AG04449 (cell line): Measurements from ENCODE around the gene SKP1.

Experiments used
- CTCF ChIA-PET: fragments of 350-600 bp; formaldehyde crosslinking; extraction: SDS; loops from one replicate; lab custom pipeline; 2021; ENCODE audit warnings: antibody characterized with exemption; lab: Yijun Ruan, JAX
- POLR2A ChIA-PET: fragments of 400-600, 350-600 bp; formaldehyde crosslinking; extraction: SDS; loops from one replicate; lab custom pipeline; 2020; ENCODE audit warnings: antibody characterized with exemption, inconsistent platforms; lab: Yijun Ruan, JAX
- DNase-seq: peaks from one replicate; pipeline ENCODE4 v3.0.0-alpha.2; 2010; ENCODE audit warnings: low read depth, low spot score
- H3K4me3 ChIP-seq: 2 replicates; pipeline ENCODE4 v1.5.1; 2011; ENCODE audit warnings: low read depth, mild to moderate bottlenecking, control low read depth, low read length
- TF ChIP-seq, protein P1 (sequence below): IDR thresholded peaks from one replicate; pipeline ENCODE4 v1.5.1; 2011; ENCODE audit warnings: mild to moderate bottlenecking, moderate library complexity, low read length, control low read depth, inconsistent platforms; ENCODE audit not compliant: insufficient read depth; ENCODE audit errors: missing control alignments

Gene SKP1

DNA sequence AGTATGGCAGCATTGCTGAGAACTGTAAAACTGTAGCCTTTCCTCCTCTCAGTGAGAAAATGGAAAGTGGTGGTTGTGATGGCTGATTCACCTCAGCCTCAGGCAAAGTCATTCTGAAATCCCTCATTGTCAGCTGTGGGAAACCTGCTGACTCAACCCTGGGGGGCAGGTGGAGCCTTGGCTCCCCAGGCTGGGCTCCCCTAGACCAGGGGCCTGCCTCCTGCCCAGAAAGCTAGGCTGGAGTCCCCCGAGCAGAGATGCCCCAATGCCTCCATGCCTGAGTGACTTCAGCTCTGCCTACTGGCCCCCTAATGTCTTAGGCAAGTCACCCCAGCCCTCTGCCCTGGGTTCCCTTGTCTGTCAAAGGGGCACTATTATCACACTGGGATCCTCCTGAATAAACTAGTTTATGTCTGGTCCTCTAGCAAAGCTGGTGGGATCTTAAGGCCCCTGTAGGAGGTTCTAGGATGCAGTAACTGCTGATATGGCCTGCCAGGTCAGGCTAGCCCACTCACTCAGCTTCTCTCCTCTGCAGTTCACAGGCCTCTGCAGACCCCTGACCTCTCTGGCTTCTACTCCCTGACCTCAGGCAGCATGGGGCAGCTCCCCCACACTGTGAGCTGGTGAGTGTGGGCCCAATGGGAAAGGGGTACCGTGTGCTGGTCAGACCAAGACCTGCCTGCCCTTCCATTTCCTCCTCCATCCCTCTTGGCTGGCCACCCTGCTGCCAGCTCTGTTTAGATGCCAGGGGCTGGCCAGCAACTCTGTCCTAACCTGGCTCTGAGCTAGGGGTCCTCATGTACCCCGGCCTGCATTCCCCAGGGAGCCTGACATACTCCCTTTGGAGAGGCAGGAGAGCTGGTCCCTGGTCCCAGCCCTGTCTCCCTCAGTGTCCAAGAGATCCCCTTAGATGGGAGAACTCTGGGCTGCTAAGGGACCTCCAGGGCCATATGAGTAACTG is 38.1 kb downstream of the SKP1 start:
- POLR2A ChIA-PET: interaction anchor here (1.2 to 2.6 kb wide), 3 partner anchors 14 to 99 kb away, joined by 5 to 9 read pairs (median 9); partner anchors contain the start of gene SKP1
- CTCF ChIA-PET: interaction anchor here (0.8 to 36.5 kb wide), 15 partner anchors 6 to 126 kb away, joined by 3 to 1500 read pairs (median 6); partner anchors contain the start of gene TCF7

DNA sequence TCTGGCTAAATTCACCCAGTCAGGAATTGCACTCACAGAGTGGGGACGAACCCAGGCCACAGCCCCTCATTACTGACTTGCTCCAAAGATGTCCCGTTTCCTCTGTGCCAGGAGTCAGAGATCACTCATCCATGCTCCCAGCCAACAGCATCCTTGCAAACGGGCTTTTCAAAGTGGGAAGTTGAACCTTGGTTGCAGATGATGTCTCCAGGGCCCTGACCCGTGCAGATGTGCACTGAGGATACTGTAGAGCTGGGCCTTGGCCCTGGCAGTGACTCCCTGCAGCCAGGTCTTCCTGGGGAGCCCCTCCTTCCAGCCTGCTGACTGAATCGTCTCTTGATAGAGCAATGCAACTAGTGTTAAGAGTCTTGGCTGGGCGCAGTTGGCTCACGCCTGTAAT is 40.0 kb downstream of the SKP1 start:
- ChIA-PET CTCF (interaction anchor here (1.0 to 36.5 kb wide), 4 partner anchors 4 to 109 kb away, joined by 3 to 1500 read pairs (median 659); no protein-coding TSS in a partner anchor), POLR2A (no interaction called here)
- no peak for DNase-seq
- no peak overlapping the region for H3K4me3 ChIP-seq
- TF ChIP-seq, protein P1, sequence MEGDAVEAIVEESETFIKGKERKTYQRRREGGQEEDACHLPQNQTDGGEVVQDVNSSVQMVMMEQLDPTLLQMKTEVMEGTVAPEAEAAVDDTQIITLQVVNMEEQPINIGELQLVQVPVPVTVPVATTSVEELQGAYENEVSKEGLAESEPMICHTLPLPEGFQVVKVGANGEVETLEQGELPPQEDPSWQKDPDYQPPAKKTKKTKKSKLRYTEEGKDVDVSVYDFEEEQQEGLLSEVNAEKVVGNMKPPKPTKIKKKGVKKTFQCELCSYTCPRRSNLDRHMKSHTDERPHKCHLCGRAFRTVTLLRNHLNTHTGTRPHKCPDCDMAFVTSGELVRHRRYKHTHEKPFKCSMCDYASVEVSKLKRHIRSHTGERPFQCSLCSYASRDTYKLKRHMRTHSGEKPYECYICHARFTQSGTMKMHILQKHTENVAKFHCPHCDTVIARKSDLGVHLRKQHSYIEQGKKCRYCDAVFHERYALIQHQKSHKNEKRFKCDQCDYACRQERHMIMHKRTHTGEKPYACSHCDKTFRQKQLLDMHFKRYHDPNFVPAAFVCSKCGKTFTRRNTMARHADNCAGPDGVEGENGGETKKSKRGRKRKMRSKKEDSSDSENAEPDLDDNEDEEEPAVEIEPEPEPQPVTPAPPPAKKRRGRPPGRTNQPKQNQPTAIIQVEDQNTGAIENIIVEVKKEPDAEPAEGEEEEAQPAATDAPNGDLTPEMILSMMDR: no peak

More for the DNA sequence above, 38.1 kb downstream of the SKP1 start:
- no peak for DNase-seq
- no peak overlapping the region for H3K4me3 ChIP-seq
- TF ChIP-seq, protein P1: no peak

DNA sequence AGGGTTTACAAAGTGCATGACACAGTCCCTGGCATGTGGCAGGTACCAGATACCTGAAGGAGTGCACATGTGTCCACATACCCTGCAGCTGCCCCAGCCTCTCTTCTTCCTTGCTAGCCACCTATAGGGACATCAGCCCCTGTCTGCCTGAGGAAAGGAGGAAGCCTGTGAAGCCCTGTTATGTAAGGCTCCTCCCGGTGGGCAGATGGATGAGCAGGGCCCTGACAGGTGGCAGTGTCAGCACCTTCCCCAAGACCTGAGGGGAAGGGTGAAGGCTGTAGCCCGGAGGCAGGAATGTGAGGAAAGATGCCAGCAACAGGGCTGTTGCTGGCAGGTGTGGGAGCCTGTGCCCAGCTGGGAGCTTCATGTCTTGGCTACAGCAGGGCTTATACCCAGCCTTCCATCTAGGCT is 40.5 kb downstream of the SKP1 start:
- TF ChIP-seq, protein P1: no peak
- no peak for DNase-seq
- no peak overlapping the region for H3K4me3 ChIP-seq
- CTCF ChIA-PET: interaction anchor here (1.0 to 36.5 kb wide), 4 partner anchors 3 to 109 kb away, joined by 3 to 1500 read pairs (median 659); no protein-coding TSS in a partner anchor
- POLR2A ChIA-PET: no interaction called here

DNA sequence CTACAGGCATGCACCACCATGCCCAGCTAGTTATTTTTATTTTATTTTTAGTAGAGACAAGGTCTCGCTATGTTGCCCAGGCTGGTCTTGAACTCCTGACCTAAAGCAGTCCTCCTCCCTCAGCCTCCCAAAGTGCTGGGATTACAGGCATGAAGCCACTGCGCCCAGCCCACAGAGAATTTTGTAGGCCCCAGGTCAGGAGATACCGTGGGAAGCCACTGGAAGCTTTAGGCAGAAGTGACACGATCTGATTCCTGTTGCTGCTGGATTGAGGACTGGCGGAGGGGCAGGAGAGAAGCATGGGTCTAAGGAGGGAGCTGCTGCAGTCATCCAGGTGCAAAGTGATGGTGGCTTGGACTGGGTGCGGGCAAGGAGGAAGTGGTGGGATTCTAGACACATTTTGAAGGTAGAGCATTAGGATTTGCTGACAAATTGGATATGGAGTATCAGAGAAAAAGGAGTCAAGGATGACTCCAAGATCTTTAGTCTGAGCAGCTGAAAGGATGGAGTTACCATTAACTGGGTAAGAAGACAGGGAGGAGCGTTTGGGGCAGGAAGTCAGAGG is 41.6 kb downstream of the SKP1 start:
- TF ChIP-seq, protein P1: no peak
- POLR2A ChIA-PET: interaction anchor here (1.4 kb wide), 1 partner anchor 95 kb away, joined by 5 read pairs; no protein-coding TSS in a partner anchor
- no peak overlapping the region for H3K4me3 ChIP-seq
- DNase-seq: no peak
- CTCF ChIA-PET: interaction anchor here (31.7 to 36.5 kb wide), 3 partner anchors 2 to 93 kb away, joined by 659 to 1500 read pairs (median 659); no protein-coding TSS in a partner anchor

DNA sequence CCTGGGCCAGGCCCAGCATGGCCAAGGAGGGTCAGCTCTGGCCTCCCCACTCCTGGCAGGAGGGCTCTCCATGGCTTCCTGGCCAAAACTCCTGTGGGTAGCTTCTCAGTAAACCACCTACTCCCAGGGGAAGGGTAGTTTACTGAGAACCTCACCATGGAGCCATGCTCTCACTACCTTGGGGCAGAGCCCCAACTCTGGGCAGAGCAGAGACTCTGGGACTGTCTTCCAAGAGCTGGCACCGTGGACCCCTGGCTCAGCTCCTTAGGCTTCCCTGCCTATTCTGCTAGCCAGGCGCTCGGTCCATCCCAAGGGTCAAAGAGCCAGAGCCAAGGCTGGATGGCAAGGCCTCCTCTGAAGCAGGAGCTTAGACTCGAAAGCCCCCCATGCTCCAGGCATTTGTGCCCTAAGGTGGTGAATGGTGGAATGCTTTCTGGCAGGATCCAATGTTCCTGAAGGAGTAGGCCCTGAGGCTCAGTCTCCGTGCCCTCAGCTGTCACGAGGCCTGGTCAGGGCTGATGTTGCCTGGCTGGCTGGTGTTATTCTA is 42.7 kb downstream of the SKP1 start:
- TF ChIP-seq, protein P1: no peak
- DNase-seq: no peak
- H3K4me3 ChIP-seq: no peak overlapping the region
- ChIA-PET CTCF (interaction anchor here (31.7 to 36.5 kb wide), 3 partner anchors 1 to 92 kb away, joined by 659 to 1500 read pairs (median 659); no protein-coding TSS in a partner anchor), POLR2A (interaction anchor here (1.4 kb wide), 1 partner anchor 94 kb away, joined by 5 read pairs; no protein-coding TSS in a partner anchor)
